Activated CD8-positive, alpha-beta T cell treated with anti-CD3 and anti-CD28 coated beads, Interleukin-2, amount 10 ng/mL, durations not matched to agents 7 days and 5 days (primary cell): ENCODE data around the gene CDCA8. TPM values are rescaled to one million over a fixed set of nuclear protein-coding genes. Genes with fewer than 3 reads are reported as not detected.
A peak's percentile ranks its signal among the peaks of the same experiment; 100 is the strongest.
"Not testable (repeated sequence)": the region's sequence is repeated elsewhere in the genome, so short reads cannot be mapped to it uniquely, and the experiment has no call there.

Experiments
- ATAC-seq: fragments of 150-1000 bp; cut with Tn5 transposase; one replicate; pipeline ENCODE4 v1.10.0; 2021; ENCODE audit warnings: moderate library complexity
- CTCF ChIA-PET: fragments of 350-600 bp; sonication (Branson Sonifier 250); formaldehyde crosslinking; loops from one replicate; lab custom pipeline; 2021; ENCODE audit warnings: antibody characterized with exemption; lab: Charles Lee
- POLR2A ChIA-PET: fragments of 350-600 bp; sonication (Branson Sonifier 250); formaldehyde crosslinking; loops from one replicate; lab custom pipeline; 2021; ENCODE audit warnings: antibody characterized with exemption; lab: Charles Lee
- DNase-seq: peaks from one replicate; pipeline ENCODE4 v3.0.0-alpha.2; 2020
- H3K27ac Mint-ChIP-seq: one replicate; pipeline ENCODE4 v1.8.0; 2021; ENCODE audit warnings: mild to moderate bottlenecking, mixed read lengths
- H3K27me3 Mint-ChIP-seq: one replicate; pipeline ENCODE4 v1.8.0; 2021; ENCODE audit warnings: low read depth, mixed read lengths
- H3K36me3 Mint-ChIP-seq: one replicate; pipeline ENCODE4 v1.8.0; 2021; ENCODE audit warnings: low read depth, mixed read lengths
- H3K4me1 Mint-ChIP-seq: one replicate; pipeline ENCODE4 v1.8.0; 2021; ENCODE audit warnings: low read depth, mixed read lengths
- H3K4me3 Mint-ChIP-seq: one replicate; pipeline ENCODE4 v1.8.0; 2021; ENCODE audit warnings: mild to moderate bottlenecking, mixed read lengths
- H3K9me3 Mint-ChIP-seq: one replicate; pipeline ENCODE4 v1.8.0; 2022; ENCODE audit warnings: mixed read lengths; ENCODE audit not compliant: insufficient read depth
- total RNA-seq, 2 experiments: library from RNA; stranded (reverse); gene quantifications; one replicate each; pipeline ENCODE4 v1.2.3, GENCODE V29; 2021

Gene CDCA8
- total RNA-seq, 2 experiments from 2014 or later = 97.3 to 102 TPM

- H3K27me3 Mint-ChIP-seq = peaks cover 56% of the 10 kb centered on the region
- H3K27ac Mint-ChIP-seq = no peak overlapping the region
- H3K36me3 Mint-ChIP-seq = peaks cover 6% of the 10 kb centered on the region
- ChIA-PET CTCF (interaction anchor here (0.8 to 1.4 kb wide), 2 partner anchors 74 to 222 kb away, joined by 3 to 4 read pairs; no protein-coding TSS in a partner anchor), POLR2A (no interaction called here)
- DNase-seq (no peak), ATAC-seq (no peak)
- peaks cover 14% of the 10 kb centered on the region for H3K4me1 Mint-ChIP-seq
- no peak overlapping the region for H3K4me3 Mint-ChIP-seq
- H3K9me3 Mint-ChIP-seq = no peaks in the 10 kb centered on the region
These were observed 15.8 kb upstream of the CDCA8 start for GRCh38 chr1:37676281-37677142.

DNA sequence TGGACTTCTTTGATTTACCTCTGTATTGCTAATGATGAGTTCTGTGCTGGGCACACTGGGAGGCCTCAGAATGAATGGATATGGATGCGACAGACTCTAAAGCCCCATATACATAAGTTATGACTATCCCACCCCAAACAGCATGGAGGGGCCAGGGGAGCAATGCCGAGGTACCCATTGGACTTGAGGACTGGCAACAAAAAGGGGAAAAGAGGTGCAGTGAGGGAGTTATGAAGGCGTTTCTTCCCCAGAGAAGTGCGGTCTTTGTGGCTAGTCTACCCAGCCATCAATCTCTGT is 15.2 kb upstream of the CDCA8 start:
- H3K9me3 Mint-ChIP-seq = no peaks in the 10 kb centered on the region
- ChIA-PET POLR2A (no interaction called here), CTCF (no interaction called here)
- DNase-seq = no peak
- ATAC-seq = no peak
- no peak overlapping the region for H3K27ac Mint-ChIP-seq
- peaks cover 52% of the 10 kb centered on the region for H3K27me3 Mint-ChIP-seq
- peaks cover 6% of the 10 kb centered on the region for H3K36me3 Mint-ChIP-seq
- H3K4me3 Mint-ChIP-seq = no peak overlapping the region
- peaks cover 14% of the 10 kb centered on the region for H3K4me1 Mint-ChIP-seq

GRCh38 chr1:37677808-37678207 is 14.5 kb upstream of the CDCA8 start:
- Mint-ChIP-seq H3K27me3 (peaks cover 45% of the 10 kb centered on the region), H3K4me1 (peaks cover 15% of the 10 kb centered on the region), H3K36me3 (peaks cover 13% of the 10 kb centered on the region), H3K27ac (no peak overlapping the region), H3K9me3 (no peaks in the 10 kb centered on the region), H3K4me3 (no peak overlapping the region)
- ATAC-seq (no peak), DNase-seq (no peak)
- POLR2A ChIA-PET = interaction anchor here (0.6 kb wide), 1 partner anchor 204 kb away, joined by 4 read pairs; no protein-coding TSS in a partner anchor
- CTCF ChIA-PET = interaction anchor here (1.0 to 9.0 kb wide), 2 partner anchors 75 to 190 kb away, joined by 3 to 196 read pairs; no protein-coding TSS in a partner anchor

- Mint-ChIP-seq H3K27ac (no peak overlapping the region), H3K9me3 (no peaks in the 10 kb centered on the region), H3K36me3 (peaks cover 33% of the 10 kb centered on the region), H3K4me3 (no peak overlapping the region), H3K4me1 (peaks cover 3% of the 10 kb centered on the region), H3K27me3 (peaks cover 34% of the 10 kb centered on the region)
- POLR2A ChIA-PET = interaction anchor here (0.6 kb wide), 1 partner anchor 25 kb away, joined by 4 read pairs; no protein-coding TSS in a partner anchor
- DNase-seq (no peak), ATAC-seq (no peak)
- CTCF ChIA-PET = interaction anchor here (0.7 to 9.0 kb wide), 25 partner anchors 8 to 227 kb away, joined by 3 to 196 read pairs (median 6); partner anchors contain the start of genes CDCA8, DNALI1, GNL2 and MEAF6
These were observed 11.4 kb upstream of the CDCA8 start for GRCh38 chr1:37680933-37681332.

- H3K4me3 Mint-ChIP-seq = no peak overlapping the region
- no peaks in the 10 kb centered on the region for H3K9me3 Mint-ChIP-seq
- ChIA-PET CTCF (interaction anchor here (0.7 to 9.0 kb wide), 37 partner anchors 9 to 227 kb away, joined by 3 to 196 read pairs (median 5); partner anchors contain the start of genes CDCA8, DNALI1, GNL2 and MEAF6), POLR2A (interaction anchor here (0.7 to 1.1 kb wide), 3 partner anchors 46 to 168 kb away, joined by 3 to 4 read pairs (median 3); partner anchors contain the start of gene MEAF6)
- DNase-seq = peak; percentile 86
- H3K4me1 Mint-ChIP-seq = peaks cover 3% of the 10 kb centered on the region
- H3K27ac Mint-ChIP-seq = no peak overlapping the region
- peak; percentile 61 for ATAC-seq
- H3K27me3 Mint-ChIP-seq = peaks cover 18% of the 10 kb centered on the region
- peaks cover 39% of the 10 kb centered on the region for H3K36me3 Mint-ChIP-seq
These were observed 9.9 kb upstream of the CDCA8 start for GRCh38 chr1:37682334-37682987.

GRCh38 chr1:37684182-37684581 is 8.1 kb upstream of the CDCA8 start:
- POLR2A ChIA-PET = interaction anchor here (0.9 kb wide), 1 partner anchor 9 kb away, joined by 3 read pairs; no protein-coding TSS in a partner anchor
- H3K27me3 Mint-ChIP-seq, ATAC-seq, DNase-seq, H3K27ac Mint-ChIP-seq, H3K4me3 Mint-ChIP-seq, H3K9me3 Mint-ChIP-seq: not testable (repeated sequence)
- CTCF ChIA-PET = interaction anchor here (1.0 to 9.0 kb wide), 10 partner anchors 8 to 229 kb away, joined by 3 to 196 read pairs (median 11); partner anchors contain the start of genes CDCA8 and MEAF6
- peaks cover 14% of the 10 kb centered on the region for H3K4me1 Mint-ChIP-seq
- peaks cover 46% of the 10 kb centered on the region for H3K36me3 Mint-ChIP-seq

GRCh38 chr1:37685722-37686121 is 6.6 kb upstream of the CDCA8 start:
- no peak overlapping the region for H3K4me3 Mint-ChIP-seq
- CTCF ChIA-PET = interaction anchor here (3.1 to 9.0 kb wide), 2 partner anchors 83 to 198 kb away, joined by 17 to 196 read pairs; no protein-coding TSS in a partner anchor
- POLR2A ChIA-PET = no interaction called here
- ATAC-seq = no peak
- peaks cover 55% of the 10 kb centered on the region for H3K36me3 Mint-ChIP-seq
- no peaks in the 10 kb centered on the region for H3K9me3 Mint-ChIP-seq
- no peak overlapping the region for H3K27ac Mint-ChIP-seq
- no peaks in the 10 kb centered on the region for H3K27me3 Mint-ChIP-seq
- H3K4me1 Mint-ChIP-seq = peaks cover 27% of the 10 kb centered on the region
- DNase-seq = no peak

DNA sequence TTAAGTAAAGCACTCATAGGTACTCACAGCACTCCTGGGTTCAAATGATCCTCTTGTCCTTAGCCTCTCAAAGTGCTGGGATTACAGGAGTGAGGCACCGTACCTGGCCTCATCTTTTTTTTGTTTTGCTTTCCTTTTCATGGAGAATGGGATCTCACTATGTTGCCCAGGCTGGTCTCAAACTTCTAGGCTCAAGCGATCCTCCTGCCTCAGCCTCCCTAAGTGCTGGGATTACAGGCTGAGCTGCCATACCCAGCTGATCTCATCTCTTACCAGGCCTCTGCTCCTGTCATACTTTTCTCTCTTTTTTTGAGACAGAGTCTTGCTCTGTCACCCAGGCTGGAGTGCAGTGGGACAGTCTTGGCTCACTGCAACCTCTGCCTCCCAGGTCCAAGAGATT is 4.6 kb upstream of the CDCA8 start:
- Mint-ChIP-seq H3K4me1 (peaks cover 34% of the 10 kb centered on the region), H3K36me3 (peaks cover 49% of the 10 kb centered on the region)
- POLR2A ChIA-PET, H3K27me3 Mint-ChIP-seq, DNase-seq, H3K9me3 Mint-ChIP-seq, H3K27ac Mint-ChIP-seq, H3K4me3 Mint-ChIP-seq, ATAC-seq: not testable (repeated sequence)
- CTCF ChIA-PET = interaction anchor here (2.1 kb wide), 1 partner anchor 90 kb away, joined by 6 read pairs; no protein-coding TSS in a partner anchor

- CTCF ChIA-PET = interaction anchor here (0.9 to 4.4 kb wide), 8 partner anchors 15 to 235 kb away, joined by 3 to 35 read pairs (median 6); partner anchors contain the start of gene MTF1
- POLR2A ChIA-PET = interaction anchor here (1.0 to 2.0 kb wide), 2 partner anchors 174 to 870 kb away, joined by 3 to 7 read pairs; partner anchors contain the start of gene MEAF6
- no peak for ATAC-seq
- no peaks in the 10 kb centered on the region for H3K9me3 Mint-ChIP-seq
- no peak overlapping the region for H3K27ac Mint-ChIP-seq
- peak overlapping the region; percentile 99 for H3K4me3 Mint-ChIP-seq
- DNase-seq = no peak
- H3K36me3 Mint-ChIP-seq = peaks cover 39% of the 10 kb centered on the region
- peaks cover 34% of the 10 kb centered on the region for H3K4me1 Mint-ChIP-seq
- no peaks in the 10 kb centered on the region for H3K27me3 Mint-ChIP-seq
These were observed 3.4 kb upstream of the CDCA8 start for GRCh38 chr1:37688926-37689325.

DNA sequence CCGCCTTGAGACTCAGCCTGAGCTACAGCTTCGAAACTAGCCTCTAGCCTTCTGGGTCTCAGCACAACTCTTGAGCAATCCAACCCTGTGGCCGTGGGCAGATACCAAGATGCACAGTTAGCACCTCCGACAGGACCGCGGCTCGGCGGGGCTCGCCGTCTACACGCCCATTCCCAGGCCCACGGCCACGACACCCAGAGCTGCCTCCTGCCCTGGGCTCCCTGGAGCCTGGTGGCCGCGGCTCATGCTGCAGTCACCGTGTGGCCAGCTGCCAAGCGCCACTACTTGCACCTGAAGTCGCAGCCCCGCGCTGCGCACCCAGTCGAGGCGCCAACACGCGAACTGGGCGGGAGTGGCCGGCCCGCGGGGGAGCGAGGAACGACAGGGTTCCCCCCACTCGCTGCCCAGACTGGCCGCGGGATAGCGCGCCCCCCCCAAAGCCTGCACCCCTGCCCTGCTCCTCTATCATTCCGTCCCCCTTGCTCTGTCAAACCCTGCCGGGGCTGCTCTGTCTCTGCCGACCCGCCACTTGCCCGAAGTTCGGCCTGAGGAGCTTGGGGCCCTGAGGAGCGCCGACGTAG is 729 bp upstream of the CDCA8 start:
- H3K27me3 Mint-ChIP-seq = no peaks in the 10 kb centered on the region
- DNase-seq (peak; percentile 45), ATAC-seq (peak; percentile 6)
- H3K36me3 Mint-ChIP-seq = peaks cover 45% of the 10 kb centered on the region
- H3K27ac Mint-ChIP-seq = peak overlapping the region; percentile 97
- peak overlapping the region; percentile 99 for H3K4me3 Mint-ChIP-seq
- H3K4me1 Mint-ChIP-seq = peaks cover 49% of the 10 kb centered on the region
- no peaks in the 10 kb centered on the region for H3K9me3 Mint-ChIP-seq
- ChIA-PET POLR2A (interaction anchor here (0.6 to 2.7 kb wide), 7 partner anchors 96 to 318 kb away, joined by 3 to 9 read pairs (median 6); partner anchors contain the start of genes C1orf122, GNL2, MTF1 and YRDC), CTCF (interaction anchor here (0.8 to 4.4 kb wide), 12 partner anchors 9 to 217 kb away, joined by 3 to 35 read pairs (median 4); partner anchors contain the start of genes C1orf122, MEAF6, MTF1 and YRDC)

- Mint-ChIP-seq H3K4me3 (peak overlapping the region; percentile 99), H3K9me3 (no peaks in the 10 kb centered on the region), H3K27ac (peak overlapping the region; percentile 97), H3K4me1 (peaks cover 55% of the 10 kb centered on the region), H3K36me3 (peaks cover 53% of the 10 kb centered on the region), H3K27me3 (no peaks in the 10 kb centered on the region)
- ChIA-PET POLR2A (interaction anchor here (0.7 to 2.7 kb wide), 16 partner anchors 9 to 308 kb away, joined by 3 to 9 read pairs (median 4); partner anchors contain the start of genes C1orf122, DNALI1, GNL2 and MTF1), CTCF (interaction anchor here (0.7 to 4.0 kb wide), 7 partner anchors 10 to 206 kb away, joined by 3 to 27 read pairs (median 4); partner anchors contain the start of genes C1orf122, MEAF6, MTF1 and YRDC)
- peak; percentile 57 for DNase-seq
- ATAC-seq = no peak
These were observed 489 bp downstream of the CDCA8 start for GRCh38 chr1:37692834-37693175.
